GM10847 (cell line): Measurements from ENCODE around the gene CFDP1.

Experiments
- POLR2A ChIP-seq: IDR thresholded peaks from 2 replicates; pipeline ENCODE4 v1.6.1; 2011; ENCODE audit not compliant: insufficient read length; ENCODE audit errors: extremely low read depth

The CFDP1 gene

DNA sequence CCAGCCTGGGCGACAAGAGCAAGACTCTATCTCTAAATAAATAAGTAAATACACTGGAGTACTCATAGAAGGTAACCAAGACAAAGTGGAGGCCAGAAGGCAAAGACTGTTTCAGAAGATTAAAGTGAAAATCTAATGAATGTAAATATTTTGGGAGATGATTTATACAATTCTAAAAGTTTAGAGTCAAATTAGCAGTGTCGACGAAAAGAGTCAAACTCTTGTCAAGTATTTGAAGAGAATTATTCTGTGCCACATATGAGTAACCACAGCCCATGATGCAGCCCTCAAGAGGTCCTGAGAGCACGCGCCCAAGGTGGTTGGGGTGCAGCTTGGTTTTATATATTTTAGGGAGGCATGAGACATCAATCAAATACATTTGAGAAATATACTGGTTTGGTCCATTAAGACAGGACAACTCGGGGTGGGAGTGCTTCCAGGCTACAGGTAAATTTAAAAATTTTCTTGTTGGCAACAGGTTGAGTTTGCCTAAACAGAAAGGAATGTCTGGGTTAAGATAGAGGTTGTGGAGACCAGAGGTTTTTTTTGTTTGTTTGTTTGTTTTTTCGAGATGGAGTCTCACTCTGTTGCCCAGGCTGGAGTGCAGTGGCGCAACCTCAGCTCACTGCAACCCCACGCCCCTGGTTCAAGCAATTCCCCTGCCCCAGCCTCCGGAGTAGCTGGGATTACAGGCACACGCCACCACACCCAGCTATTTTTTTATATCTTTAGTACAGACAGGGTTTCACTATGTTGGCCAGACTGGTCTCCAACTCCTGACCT lies 3.5 kb downstream of the CFDP1 start:
- TF ChIP-seq POLR2A = no peak

DNA sequence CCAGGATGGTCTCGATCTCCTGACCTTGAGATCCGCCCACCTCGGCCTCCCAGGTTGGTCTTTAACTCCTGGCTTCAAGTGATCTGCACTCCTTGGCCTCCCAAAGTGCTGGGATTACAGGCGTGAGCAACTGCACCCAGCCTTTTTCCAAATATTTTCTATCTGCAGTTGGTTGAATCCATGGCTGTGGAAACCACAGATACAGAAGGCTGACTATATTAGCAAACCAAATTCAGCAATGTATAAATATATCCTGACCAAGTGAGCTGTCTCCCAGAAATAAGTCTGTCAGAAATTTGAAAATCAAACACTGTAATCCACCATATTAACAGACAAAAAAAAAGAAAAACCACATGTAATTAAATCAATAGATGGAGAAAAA lies 9.6 kb downstream of the CFDP1 start:
- no peak for TF ChIP-seq POLR2A

DNA sequence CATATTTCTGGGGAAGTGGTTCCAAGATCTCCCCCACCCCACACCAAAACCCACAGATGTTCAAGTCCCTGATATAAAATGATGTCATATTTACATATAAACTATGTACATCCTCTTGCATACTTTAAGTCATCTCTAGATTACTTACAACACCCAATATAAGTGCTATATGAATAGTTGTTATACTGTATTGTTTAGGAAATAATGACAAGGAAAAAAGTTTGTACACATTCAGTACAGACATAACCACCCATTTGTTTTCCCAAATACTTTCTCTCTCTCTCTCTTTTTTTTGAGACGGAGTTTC lies 11.5 kb downstream of the CFDP1 start:
- TF ChIP-seq POLR2A = no peak

DNA sequence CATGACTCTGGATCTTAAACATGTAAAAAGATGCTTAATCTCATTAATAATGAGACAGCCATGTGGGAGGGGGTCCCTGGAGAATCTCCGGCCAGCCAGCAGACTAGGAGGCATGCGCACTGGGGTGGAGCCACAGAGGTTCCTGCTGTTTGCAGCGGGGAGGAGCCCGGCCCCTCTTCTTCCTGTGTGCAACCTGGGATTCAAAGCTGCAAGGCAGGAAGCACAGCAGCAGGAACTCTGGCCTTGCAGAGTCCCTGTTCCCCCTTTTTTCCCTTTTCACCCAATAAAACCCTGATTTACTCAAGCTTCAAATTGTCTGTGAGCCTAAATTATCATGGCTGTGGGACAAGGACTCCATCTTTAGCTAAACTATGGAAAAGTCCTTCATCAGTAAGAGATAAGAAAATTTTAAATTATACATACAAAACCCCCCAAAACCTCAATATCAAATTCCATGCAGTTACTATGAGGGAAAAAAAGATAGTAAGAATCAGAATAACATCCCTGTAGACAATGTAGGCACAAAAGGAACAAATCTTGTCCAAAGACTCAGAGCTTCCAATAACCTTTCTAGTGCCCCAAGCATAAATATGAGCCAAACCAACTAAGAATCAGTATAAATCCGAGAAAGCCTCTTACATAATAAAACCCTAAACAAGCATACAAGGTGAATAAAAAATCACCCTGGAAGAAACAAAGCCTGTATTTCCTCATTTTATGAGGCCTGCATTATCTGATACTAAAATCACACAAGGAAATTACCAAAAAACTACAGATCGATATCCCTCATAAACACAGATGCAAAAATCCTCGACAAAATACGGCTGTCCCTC lies 12.1 kb downstream of the CFDP1 start:
- TF ChIP-seq POLR2A = no peak

DNA sequence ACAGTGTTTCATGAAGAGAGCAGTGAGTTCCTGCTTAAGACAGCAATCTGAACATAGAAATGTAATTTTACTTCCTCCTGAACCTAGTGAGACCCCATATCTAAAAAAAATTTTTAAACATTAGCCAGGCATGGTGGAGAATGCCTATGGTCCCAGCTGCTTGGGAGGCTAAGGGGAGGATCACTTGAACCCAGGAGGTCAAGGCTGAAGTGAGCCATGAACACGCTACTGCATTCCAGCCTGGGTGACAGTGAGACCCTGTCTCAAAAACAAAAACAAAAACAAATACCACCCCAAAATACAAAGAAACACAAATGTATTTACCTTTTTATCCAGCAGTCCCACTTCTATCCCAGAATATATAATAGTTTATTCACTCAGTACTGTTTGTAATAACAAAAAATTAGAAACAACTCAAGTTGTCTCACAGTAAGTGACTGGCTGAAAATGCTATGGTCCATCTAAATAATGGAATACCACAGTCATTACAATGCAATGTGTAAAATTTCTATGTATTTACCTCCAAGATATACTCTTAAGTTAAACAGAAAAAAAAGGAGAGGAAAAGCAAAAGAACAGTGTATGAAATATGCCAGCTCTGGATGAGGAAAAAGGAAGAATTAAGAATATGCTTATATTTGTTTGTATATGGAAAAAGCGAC lies 16.3 kb downstream of the CFDP1 start:
- no peak for TF ChIP-seq POLR2A

DNA sequence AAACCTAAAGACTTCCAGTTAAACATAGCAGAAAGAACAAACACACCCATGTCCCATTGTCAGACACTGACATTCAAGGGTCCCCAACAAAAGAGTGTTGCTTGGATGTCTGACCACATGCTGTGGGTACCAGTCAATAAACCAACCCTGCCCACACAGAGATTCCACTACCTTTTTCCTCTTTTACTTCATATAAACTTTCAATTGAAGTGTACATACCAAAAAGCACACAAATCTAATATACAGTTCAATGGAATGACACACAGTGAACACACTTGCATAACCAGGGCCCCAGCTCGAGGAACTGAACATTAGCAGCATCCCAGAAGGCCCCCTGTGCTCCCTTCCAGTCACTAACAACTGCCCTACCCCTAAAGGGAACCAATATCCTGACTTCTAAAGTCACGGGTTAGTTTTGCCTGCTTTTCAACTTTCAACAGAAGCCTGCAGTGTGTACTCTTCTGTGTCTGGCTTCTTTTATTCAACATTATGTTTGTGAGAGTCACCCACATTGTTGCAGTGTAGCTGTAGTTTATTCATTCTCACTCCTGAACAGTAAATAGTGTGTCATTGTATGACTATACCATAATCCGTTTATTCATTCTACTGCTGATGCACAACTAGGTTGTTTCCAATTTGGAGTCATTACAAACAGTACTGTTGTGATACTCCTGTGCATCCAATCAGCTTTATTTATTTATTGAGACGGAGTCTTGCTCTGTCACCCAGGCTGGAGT lies 18.0 kb downstream of the CFDP1 start:
- TF ChIP-seq POLR2A = no peak

DNA sequence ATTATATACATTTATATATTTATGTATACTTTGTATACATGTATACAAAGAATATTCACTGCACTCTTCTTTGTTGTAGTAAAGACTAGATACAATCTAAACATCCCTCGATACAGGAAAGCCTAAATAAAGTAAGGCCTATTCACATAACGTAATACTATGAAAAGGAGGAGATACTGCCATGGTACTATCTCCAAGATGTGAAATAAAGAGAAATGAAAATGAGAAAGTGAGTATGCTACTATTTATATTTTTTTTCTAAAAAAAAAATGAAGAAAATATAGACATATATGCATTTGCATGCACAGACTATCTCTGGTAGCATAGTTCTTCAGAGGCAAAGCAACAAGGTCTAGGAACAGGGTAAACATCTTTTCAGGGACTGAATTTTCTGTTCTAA lies 19.4 kb downstream of the CFDP1 start:
- no peak for TF ChIP-seq POLR2A

DNA sequence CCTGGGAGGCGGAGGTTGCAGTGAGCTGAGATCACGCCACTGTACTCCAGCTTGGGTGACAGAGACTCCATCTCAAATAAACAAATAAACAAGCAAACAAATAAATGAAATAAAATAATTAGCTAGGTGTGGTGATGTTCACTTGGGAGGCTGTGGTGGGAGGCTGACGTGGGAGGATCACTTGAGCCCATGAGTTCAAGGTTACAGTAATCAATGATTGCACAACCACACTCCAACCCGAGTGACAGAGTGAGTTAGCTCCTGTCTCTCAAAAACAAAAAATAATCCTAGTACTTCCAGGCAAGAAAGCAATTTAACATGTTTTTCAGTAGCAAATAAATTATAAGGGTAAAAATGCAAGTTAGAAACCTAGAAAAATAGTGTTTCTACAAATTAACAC lies 26.4 kb downstream of the CFDP1 start:
- TF ChIP-seq POLR2A = no peak

DNA sequence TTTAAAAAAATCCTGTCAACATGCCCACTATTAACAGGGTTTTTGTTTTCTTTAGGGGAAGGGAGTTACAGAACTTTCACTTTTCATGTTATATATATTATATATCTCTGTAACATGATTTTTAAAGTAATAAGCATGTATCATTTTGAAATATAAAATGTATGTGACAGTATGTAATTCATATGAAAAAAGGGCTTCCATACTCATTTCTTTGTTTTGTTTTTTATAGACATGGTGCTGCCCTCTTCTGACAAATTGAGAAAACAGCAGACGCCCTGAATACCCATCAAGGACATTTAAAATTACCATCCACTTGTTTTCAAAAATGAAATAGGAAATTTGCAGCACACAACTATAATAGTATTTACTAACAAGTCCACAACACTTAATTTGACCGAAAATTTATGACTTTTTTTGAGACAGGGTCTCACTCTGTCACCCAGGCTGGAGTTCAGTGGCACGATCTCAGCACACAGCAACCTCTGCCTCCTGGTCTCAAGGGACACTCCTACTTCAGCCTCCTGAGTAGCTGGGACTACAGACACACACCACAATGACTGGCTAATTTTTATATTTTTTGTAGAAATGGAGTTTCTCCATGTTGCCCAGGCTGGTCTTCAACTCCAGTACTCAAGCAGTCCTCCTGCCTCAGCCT lies 30.4 kb downstream of the CFDP1 start:
- TF ChIP-seq POLR2A = no peak

DNA sequence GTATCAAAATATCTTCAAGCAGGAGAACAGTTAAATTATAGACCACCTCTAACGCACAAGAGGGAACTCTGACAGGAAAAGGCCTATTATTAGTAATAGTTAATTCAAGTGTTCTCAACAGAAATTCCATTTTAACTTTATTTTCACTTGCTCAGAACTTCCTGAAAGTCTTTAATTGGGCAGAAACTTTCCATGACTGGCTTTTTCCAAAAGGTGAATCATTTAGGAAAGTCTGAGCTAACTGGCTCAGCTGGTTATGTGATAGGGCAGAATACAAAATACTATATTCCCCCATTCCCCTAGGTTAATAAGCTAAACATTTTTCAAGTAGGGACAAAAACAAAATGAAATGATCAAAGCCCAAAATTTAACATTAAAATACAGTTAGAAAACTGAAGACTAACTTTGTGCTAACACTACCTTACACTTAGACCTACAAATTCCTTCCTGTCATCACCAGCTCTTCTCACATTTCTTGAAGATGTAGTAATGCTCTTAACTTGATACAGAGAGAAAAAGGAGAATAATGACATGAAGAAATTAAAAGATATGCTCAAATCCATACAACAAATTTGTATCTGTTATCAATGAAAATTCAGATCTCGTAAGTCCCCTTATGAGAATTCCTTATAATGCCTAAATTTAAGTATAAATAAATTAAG lies 31.0 kb downstream of the CFDP1 start:
- no peak for TF ChIP-seq POLR2A

DNA sequence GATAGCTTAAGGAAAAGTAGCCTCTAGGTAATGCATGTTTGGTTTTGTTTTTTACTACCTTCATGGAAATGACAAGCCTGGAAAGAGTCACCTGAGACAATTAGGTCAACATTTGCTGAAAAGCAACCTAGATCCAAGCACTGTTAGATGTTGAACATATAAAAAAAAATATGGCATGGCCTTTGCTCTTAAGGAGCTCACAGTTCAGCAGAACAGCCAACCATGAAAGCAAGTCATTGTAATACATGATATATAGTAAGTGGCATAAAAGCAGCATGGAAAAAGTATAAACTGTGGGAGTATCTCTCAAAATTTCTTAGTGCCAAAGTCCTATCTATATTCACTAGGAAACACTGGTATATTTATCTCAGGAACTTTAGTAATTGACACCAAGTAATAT lies 31.6 kb downstream of the CFDP1 start:
- TF ChIP-seq POLR2A = no peak

DNA sequence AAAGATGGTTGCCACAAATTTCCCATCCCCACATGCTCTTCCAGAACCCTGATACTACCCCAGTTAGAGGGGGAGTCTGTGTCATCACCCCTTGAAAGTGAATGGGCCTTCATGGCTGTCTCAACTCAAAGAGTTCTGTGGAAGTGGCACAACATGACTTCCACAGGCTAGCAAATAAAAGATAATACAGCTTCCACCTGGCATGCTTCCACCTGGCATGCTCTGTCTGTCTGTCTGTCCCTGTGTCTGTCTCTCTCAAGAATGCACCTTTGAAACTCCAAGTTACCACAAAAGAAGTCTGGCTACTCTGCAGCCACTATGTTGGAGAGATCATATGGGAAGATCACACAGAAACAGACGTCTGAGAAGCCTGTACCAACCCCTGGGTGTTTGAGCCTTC lies 35.0 kb downstream of the CFDP1 start:
- TF ChIP-seq POLR2A = no peak

DNA sequence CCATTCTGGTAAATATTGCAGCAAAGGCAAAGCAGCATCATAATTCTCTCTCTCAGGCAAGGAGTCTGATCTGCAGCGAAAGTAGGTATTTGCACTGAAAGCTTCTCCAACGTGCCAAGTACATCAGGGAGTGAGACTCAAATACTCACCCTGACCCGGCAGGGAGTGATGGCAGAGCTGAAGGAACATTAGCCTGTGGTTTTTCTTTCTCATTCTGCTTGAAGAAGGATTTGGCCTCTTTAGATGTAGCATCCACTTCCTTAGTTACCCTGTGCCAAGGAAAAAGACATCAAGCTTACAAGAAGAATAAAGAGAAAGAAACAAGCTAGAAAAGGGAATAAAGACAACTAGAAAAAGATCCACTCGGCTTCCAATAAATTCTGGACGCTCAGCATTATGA lies 38.4 kb downstream of the CFDP1 start:
- no peak for TF ChIP-seq POLR2A

DNA sequence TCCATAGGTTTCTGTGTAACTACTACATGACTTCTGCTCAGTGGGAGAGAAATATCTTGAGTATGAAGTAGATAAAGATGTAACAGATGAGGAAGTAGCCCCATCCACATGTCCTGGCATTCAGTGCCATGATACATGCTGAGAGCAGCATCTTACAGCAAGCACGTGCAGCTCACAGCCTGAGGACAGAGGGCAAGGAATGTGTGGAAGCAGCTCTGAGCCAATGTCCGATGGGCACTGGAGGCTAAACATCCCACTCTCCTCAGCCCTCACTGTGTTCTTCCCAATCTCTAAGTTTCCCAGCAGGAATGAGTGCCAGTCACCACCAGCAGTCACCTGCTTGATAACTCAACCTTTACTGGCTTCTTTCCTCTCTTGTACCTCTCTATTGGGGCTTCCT lies 40.4 kb downstream of the CFDP1 start:
- TF ChIP-seq POLR2A = no peak
